Measurements from ENCODE around the gene PBRM1.

- TF ChIP-seq REST (IDR thresholded peaks at IDR 0.05; ENCODE audit: insufficient read depth in 1 of 2, low read depth in 2 of 2, low read length in 2 of 2) (no peak), SIN3A (IDR thresholded peaks at IDR 0.05; ENCODE audit: borderline replicate concordance, insufficient read depth, low read length) (no peak)
Measured at GRCh38 chr3:52544937-52545336, 140.8 kb downstream of the PBRM1 start.
